Stimulated activated CD8-positive, alpha-beta memory T cell treated with anti-CD3 and anti-CD28 coated beads, Interleukin-12 subunit alpha, Interleukin-12 subunit beta, amount 100 ng/mL, for 24 hours (primary cell): ENCODE measurements around the gene HDX.
"Not testable (repeated sequence)": the region's sequence is repeated elsewhere in the genome, so short reads cannot be mapped to it uniquely, and the experiment has no call there.

ENCODE experiments used
- DNase-seq: peaks from one replicate; pipeline ENCODE4 v3.0.0-alpha.2; 2020; ENCODE audit errors: extremely low read depth

HDX gene

GRCh38 chrX:84339507-84340364 is 162.5 kb downstream of the HDX start:
- no peak for DNase-seq

DNA sequence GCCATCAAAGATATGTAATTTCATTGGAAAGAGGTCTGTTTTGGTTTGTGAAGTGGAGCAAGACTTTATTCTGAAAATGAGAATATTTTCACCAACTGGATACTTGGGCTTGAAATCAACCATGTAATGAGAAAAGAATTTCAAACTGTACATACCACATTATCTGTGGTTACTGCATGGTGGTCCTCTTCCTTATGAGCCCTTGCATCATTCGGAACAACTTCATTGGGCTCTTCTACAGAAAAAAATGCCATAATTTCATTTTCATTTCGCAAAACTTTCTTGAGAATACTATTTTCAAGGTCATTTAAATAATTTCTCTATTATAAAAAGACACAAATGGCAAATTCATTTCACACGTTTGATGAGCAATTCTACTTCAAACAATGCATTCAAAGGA is 165.6 kb downstream of the HDX start:
- DNase-seq, result no peak

- DNase-seq, result no peak
Measured at GRCh38 chrX:84335121-84335520, 167.1 kb downstream of the HDX start.

- DNase-seq, result no peak
Measured at GRCh38 chrX:84322083-84322827, 180.0 kb downstream of the HDX start.

- DNase-seq, result no peak
Measured at GRCh38 chrX:84320614-84321013, 181.6 kb downstream of the HDX start.

- no peak for DNase-seq
Measured at GRCh38 chrX:84320023-84320422, 182.2 kb downstream of the HDX start.

GRCh38 chrX:84318661-84319060 is 183.6 kb downstream of the HDX start:
- DNase-seq, result no peak

- DNase-seq, result not testable (repeated sequence)
Measured at GRCh38 chrX:84315946-84316345, 186.3 kb downstream of the HDX start.
